Measurements from ENCODE around the gene LUC7L.
"Not testable (repeated sequence)": the region's sequence is repeated elsewhere in the genome, so short reads cannot be mapped to it uniquely, and the experiment has no call there.

Gene LUC7L

GRCh38 chr16:164134-164823, 65.0 kb downstream of the LUC7L start:
- DNase-seq = not testable (repeated sequence)

DNA sequence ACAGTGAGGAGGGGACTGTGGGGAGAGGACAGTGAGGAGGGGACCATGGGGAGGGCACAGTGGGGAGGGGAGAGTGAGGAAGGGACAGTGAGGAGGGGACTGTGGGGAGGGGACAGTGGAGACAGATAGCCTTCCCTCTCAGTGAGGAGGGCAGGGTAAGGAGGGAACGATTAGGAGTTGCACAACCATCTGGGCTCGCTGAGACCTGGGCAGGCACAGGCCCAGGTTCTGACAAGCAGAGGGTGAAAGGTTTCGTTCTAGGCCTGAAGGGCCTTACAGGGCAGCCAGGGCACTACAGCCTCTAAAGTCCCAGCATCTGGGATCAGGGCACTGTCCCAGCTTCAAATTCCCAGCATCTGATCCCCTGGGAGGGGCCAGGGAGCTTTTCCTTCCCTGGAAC, 65.6 kb downstream of the LUC7L start:
- DNase-seq = peak in 1 of 3 donors; percentile 8

DNA sequence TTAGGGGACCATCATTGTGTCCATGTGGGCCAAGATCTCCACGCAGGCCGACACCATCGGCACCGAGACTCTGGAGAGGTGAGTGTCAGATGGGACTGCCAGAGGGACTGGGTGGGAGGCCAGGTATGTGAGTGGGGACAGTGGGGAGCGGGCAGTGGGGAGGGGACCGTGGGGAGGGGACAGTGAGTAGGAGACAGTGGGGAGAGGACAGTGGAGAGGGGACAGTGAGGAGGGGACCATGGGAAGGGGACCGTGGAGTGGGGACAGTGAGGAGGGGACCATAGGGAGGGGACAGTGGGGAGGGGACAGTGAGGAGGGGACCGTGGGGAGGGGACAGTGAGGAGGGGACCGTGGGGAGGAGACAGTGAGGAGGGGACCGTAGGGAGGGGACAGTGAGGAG, 66.1 kb downstream of the LUC7L start:
- not testable (repeated sequence) for DNase-seq

DNA sequence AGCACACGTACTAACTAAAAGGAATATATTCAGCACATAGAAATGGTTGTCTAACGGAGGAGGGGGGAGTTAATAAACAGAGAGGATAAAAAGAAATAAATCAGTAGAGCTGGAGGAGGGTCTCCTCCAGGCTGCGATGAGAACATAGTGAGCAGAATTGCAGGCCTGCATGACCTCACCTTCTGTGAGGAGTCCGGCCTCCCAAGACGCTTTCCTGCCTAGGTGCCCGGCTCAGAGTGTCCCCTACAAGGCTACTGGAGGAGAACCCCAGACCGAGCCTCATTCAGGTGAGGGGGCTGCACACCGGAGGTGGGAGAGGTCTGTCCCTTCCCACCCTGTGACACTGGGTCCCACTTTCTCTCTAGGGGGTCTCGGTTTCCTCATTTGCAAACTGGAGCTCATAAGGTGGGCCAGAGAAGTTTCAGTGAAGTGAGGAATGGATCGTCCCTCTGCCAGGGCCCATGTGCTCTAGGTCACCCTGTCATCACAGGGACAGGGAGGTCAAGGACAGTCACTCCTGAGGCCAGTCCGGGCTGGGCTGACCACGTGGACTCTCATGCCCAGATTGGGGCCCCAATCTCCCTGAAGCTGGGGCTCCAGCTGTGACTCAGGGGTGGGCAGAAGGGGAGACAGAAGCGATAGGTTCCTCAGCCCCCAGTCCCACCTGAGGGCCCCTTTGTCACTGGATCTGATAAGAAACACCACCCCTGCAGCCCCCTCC, 66.8 kb downstream of the LUC7L start:
- DNase-seq = no peak

GRCh38 chr16:160691-161190, 68.5 kb downstream of the LUC7L start:
- no peak for DNase-seq

DNA sequence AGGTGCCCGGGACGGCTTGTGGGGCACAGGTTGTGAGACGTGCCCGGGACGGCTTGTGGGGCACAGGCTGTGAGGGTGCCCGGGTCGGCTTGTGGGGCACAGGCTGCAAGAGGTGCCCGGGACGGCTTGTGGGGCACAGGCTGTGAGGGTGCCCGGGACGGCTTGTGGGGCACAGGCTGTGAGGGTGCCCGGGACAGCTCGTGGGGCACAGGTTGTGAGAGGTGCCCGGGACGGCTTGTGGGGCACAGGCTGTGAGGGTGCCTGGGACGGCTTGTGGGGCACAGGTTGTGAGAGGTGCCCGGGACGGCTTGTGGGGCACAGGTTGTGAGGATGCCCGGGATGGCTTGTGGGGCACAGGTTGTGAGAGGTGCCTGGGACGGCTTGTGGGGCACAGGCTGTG, 69.0 kb downstream of the LUC7L start:
- DNase-seq = not testable (repeated sequence)

- DNase-seq = no peak
These were observed 70.0 kb downstream of the LUC7L start for GRCh38 chr16:159136-159849.

DNA sequence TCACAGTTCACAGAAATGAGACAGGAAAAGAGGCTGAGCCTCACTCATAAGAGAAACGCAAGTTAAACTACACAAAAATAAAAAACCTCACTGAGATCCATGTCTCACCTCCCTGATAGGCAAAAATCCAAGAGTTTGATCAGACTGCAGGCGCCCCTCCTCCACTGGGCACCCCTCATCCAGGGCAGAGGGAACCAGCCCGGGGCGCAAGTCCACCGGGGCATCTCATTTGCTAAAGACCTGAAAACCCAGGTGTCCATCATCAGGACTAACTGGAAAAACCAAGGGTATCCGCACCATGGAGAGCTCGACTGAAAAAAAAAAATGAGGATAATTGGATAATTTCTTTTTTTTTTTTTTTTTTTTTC, 74.2 kb downstream of the LUC7L start:
- DNase-seq = no peak

GRCh38 chr16:154217-155030, 74.8 kb downstream of the LUC7L start:
- peak in 1 of 3 donors; percentile 52 for DNase-seq

DNA sequence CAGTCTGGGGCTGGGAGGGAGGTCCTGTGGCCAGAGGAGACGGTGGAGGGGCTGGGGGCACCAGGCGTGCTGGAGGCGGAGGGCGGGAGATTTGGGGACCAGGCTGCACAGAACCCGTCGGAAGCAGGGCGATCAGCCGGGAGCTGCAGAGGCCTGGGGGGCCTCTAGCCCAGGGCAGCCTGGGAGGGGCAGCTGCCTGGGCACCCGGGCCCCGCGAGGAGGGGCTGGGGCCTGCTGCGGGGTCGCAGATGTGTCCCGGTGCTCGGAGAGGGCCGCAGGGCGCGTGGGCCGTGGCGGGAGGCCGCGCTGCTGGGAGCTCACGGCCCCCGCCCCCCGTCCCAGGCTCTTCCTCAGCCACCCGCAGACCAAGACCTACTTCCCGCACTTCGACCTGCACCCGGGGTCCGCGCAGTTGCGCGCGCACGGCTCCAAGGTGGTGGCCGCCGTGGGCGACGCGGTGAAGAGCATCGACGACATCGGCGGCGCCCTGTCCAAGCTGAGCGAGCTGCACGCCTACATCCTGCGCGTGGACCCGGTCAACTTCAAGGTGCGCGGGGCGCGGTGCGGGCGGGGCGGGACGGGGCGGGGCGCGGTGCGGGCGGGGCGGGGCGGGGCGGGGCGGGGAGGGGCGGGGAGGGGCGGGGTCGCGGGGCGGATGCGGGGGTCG, 75.6 kb downstream of the LUC7L start:
- DNase-seq = not testable (repeated sequence)

- DNase-seq = not testable (repeated sequence)
These were observed 76.1 kb downstream of the LUC7L start for GRCh38 chr16:153129-153521.

DNA sequence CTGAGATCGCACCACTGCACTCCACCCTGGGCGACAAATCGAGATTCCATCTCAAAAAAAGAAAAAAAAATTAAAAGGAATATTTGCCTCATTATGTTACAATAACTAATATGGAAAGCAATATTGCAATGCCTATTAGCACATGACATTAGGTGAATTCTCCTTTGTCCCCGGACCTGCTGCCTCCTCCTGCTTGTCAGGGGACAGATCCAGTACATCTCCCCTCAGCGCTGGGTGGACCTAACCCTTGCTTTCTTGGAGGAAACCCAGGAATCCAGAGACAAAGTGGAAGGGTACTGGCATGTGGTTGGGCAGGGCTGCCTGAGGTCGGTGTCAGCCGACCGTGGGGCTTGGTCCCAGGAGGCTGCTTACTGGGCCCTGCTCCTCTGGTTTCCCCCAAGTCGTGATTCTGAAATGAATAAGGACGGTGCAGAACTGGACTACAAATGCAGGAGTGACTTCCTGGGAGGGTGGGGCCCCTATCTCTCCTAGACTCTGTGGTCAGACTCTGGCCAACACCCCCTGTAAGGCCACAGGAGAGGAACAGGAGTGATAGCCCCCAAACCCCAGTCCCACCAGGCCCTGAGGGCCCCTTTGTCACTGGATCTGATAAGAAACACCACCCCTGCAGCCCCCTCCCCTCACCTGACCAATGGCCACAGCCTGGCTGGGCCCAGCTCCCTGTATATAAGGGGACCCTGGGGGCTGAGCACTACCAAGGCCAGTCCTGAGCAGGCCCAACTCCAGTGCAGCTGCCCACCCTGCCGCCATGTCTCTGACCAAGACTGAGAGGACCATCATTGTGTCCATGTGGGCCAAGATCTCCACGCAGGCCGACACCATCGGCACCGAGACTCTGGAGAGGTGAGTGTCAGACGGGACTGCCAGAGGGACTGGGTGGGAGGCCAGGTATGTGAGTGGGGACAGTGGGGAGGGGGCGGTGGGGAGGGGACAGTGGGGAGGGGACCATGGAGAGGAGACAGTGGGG, 76.8 kb downstream of the LUC7L start, which contains the start of gene HBZ:
HBZ (plus strand) TSS at position 504 of the 988 bp plus-strand sequence; CDS start at position 770, 266 bp downstream.
- DNase-seq = no peak

DNA sequence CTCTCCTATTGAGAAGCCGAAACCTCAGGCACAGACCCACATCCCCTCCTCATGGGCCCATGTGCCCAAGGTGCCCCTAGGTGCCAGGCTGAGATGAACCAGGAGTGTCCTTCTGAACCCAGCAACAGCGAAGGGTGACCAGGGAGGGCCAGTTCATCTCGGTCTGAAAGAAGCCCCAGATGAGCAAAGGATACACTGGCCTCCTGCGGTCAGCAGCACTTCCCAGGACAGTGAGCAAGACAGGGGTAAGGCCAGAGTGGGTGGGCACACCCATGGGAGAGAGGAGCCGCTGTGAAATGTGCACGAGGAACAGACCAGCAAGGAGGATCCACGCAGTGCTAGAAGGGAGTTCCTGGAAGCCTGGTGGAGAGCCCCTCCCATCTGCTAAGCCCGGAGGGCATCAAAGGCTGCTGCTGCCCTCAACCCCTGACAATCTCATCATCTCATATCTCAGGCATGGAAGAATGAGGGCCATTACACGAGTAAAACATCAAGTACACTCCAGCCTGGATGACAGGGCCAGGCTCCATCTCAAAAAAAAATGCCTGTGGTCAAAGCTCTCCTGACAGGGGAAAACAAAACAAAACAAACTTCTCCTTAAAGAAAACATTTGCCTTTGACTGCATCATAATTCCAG, 80.1 kb downstream of the LUC7L start:
- no peak for DNase-seq

DNA sequence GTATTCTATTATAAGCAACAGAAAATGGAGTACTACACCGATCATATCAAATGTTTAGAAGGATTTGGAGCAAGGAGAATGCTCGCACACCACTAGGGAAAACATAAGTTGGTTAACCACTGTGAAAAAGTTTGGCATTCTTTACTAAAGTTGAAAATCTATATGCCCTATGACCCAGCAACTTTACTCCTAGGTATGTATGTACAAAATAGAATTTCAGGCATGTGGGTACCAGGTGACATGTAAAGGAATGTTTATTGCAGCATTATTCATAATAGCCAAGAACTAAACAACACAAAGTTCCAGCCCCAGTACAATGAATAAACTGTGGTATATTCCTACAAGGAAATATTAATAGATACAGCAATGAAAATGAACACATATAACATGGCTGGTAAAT, 82.6 kb downstream of the LUC7L start:
- no peak for DNase-seq

DNA sequence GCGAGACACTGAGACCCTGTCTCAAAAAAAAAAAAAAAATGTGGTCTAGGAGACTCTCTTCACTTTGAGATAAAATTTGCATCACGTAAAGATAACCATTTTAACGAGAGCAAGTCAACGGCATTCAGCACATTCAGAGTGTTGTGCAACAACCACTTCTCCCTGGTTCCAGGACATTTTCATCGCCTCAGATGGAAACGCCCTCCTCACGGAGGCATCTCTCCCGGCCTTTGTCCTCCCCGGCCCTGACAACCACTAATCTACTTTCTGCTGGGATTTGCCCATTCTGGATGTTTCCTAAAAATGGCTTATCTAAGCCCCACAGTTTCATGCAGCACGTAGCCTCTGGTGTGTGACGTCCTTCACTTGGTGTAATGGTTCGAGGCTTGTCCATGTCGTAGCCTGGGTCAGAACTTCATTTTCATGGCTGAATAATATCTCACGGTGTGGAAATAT, 84.4 kb downstream of the LUC7L start:
- no peak for DNase-seq

DNA sequence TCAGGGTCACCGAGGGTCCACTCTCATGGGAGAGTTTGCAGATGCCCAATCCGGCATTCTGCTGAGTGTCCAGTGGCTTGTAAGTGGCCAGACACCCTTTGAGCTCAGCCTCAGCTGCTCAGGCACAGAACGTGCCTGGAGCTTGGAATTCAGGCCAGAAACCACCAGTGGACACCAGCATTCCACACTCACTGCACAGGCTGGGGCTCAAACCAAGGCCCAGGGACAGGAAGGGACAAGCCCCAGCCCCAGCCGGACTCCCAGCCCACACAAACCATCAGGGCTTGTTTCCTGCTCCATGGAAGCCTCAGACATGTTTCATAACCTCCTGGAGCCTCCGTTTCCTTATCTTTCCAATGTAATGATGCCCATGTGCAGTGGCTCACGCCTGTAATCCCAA, 85.8 kb downstream of the LUC7L start:
- DNase-seq = no peak

DNA sequence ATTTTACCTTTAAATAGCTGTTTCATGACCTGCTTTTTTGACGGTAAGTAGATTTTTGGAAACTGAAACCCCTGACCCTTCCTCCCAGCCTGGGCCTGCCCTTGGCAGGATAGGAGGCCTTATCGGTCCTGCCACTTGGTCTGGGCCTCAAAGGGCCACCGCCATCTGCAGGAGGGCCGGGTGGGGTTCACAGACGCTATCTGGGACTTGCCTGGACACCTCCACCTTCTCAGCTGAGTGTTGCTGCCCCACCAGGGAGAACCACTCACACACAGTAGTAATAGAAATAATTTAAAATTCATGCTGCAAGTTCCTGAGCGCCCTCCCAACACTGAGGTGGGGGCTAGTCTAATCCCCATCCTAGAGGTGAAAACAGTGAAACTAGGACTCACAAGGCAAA, 86.2 kb downstream of the LUC7L start:
- DNase-seq = no peak

GRCh38 chr16:142405-142967, 86.8 kb downstream of the LUC7L start:
- no peak for DNase-seq

DNA sequence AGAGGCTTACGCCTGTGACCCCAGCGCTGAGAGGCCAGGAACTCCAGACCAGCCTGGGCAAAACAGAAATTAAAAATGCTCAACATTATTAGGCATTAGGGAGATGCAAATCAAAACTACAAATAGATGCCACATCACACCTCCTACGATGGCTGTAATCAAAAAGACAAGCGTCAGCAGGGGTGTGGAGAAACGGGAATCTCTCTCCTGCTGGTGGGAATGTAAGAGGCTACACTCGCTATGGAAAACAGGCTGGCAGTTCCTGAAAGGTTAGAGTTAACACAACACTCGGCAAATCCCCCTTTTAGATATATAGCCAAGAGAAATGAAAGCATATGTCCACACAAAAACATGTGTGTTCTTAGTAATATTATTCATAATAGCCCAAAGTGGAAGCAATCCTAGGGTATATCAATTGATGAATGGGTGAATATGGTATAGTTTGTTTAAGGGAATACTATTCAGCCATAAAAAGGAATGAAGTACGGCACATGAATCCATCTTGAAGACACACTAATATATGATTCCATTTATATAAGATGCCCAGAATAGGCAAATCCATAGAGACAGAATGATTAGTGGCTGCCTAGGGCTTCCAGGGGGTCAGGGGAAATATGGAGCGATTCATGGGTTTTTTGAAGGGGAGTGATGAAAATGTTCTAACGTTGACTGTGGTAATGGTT, 88.9 kb downstream of the LUC7L start:
- DNase-seq = no peak
